ENCODE measurements around the gene AGAP1. TPM values are rescaled to one million over a fixed set of nuclear protein-coding genes. Genes with fewer than 3 reads are reported as not detected.

The AGAP1 gene
- total RNA-seq, 1 donor from 2014 or later, result 33.7 TPM

DNA sequence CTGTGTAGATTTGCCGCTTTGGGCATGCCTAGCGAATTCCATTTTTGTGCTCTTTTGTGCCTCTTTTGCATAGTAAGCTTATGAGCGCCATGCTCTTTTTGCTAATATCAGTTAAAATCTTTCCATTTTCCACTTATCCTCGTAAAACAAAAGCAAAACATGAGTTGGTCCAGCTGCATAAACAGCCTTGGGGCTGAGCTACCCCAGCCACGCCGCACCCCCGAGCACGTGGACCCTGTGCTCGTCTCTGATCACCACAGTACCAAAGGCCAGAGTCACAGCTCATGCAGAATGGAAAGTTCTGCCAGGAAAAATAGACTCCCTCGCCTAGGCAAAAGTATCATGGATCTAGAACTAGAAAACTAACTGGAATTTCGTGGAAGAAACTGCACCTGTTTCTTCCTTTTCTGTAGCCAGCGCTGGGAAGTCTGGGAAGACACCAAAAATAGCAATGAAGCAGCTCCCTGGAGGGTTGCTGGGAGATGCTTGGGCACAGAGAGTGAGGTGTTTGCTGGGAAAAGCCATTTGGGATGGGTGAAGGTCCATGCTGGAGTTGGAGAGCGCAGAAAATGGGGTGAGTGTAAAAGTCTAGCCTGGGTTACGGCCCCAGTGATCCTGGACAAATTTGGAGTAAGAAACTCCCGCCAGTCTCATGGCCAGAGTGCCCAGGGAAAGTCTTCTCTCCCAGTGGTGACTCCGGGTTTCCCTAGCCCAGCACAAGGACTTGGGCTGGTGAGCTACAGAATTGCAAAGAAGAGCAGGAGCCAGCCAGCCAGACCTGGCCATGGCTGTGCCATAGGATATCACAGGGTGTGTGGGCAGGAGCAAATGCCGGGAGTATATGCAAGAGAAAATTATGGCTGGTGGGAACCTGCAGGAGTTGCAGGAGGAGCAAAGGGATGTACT, 456.0 kb downstream of the AGAP1 start:
- TF ChIP-seq, protein P1, sequence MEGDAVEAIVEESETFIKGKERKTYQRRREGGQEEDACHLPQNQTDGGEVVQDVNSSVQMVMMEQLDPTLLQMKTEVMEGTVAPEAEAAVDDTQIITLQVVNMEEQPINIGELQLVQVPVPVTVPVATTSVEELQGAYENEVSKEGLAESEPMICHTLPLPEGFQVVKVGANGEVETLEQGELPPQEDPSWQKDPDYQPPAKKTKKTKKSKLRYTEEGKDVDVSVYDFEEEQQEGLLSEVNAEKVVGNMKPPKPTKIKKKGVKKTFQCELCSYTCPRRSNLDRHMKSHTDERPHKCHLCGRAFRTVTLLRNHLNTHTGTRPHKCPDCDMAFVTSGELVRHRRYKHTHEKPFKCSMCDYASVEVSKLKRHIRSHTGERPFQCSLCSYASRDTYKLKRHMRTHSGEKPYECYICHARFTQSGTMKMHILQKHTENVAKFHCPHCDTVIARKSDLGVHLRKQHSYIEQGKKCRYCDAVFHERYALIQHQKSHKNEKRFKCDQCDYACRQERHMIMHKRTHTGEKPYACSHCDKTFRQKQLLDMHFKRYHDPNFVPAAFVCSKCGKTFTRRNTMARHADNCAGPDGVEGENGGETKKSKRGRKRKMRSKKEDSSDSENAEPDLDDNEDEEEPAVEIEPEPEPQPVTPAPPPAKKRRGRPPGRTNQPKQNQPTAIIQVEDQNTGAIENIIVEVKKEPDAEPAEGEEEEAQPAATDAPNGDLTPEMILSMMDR (IDR thresholded peaks at IDR 0.05; ENCODE audit: insufficient read depth, low read length, poor library complexity, severe bottlenecking), result no peak
- Histone ChIP-seq H3K27me3 (ENCODE audit: control insufficient read depth, insufficient read depth, low read length) (no peaks in the 10 kb centered on the region), H3K4me3 (ENCODE audit: low read depth, low read length) (no peak overlapping the region), H3K36me3 (ENCODE audit: control insufficient read depth, insufficient read depth, low read length) (no peaks in the 10 kb centered on the region)
- no peak for DNase-seq (ENCODE audit: low read depth)

DNA sequence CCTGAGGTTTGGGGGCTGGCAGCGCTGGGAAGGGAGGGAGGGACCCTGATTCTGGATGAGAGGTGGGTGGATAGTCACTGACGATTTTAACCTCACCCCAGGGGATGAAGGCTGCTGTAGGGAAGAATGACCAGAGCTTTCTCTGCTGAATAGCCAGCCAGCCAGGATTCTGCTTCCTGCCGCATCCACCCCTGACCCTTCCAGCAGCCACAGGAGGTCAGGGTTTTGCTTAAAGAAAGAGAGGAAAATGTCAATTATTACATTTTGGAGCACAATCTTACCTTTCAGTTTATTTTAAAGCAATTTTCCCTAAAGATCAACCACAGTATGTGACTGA, 456.6 kb downstream of the AGAP1 start:
- no peak for DNase-seq (ENCODE audit: low read depth)

DNA sequence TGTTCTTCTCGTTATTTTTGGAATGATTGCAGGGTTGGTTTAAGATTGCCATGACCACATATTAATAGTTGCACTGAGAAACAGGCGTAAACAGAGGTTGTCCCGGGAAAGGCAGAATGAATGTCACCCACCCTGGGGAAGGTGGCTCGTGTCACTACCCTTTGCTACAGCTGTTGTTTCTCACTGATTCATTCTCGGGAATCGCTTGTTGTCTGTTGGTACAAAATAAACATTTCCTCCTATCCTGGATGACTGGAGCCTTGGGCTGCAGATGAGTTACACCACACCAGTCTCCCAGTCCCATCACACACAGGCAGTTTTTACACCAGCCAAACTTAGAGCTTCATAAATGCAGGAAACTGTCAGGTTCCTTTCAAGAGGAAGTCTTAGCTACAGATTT, 457.6 kb downstream of the AGAP1 start:
- no peak overlapping the region for H3K4me3 ChIP-seq (ENCODE audit: low read depth, low read length)
- no peak for DNase-seq (ENCODE audit: low read depth)
- no peaks in the 10 kb centered on the region for H3K27me3 ChIP-seq (ENCODE audit: control insufficient read depth, insufficient read depth, low read length)
- TF ChIP-seq, protein P1 (IDR thresholded peaks at IDR 0.05; ENCODE audit: insufficient read depth, low read length, poor library complexity, severe bottlenecking), result no peak
- H3K36me3 ChIP-seq (ENCODE audit: control insufficient read depth, insufficient read depth, low read length), result no peaks in the 10 kb centered on the region

More for the DNA sequence above, 456.6 kb downstream of the AGAP1 start:
- H3K36me3 ChIP-seq (ENCODE audit: control insufficient read depth, insufficient read depth, low read length), result no peaks in the 10 kb centered on the region
- no peak overlapping the region for H3K4me3 ChIP-seq (ENCODE audit: low read depth, low read length)
- TF ChIP-seq, protein P1 (IDR thresholded peaks at IDR 0.05; ENCODE audit: insufficient read depth, low read length, poor library complexity, severe bottlenecking), result no peak
- no peaks in the 10 kb centered on the region for H3K27me3 ChIP-seq (ENCODE audit: control insufficient read depth, insufficient read depth, low read length)

DNA sequence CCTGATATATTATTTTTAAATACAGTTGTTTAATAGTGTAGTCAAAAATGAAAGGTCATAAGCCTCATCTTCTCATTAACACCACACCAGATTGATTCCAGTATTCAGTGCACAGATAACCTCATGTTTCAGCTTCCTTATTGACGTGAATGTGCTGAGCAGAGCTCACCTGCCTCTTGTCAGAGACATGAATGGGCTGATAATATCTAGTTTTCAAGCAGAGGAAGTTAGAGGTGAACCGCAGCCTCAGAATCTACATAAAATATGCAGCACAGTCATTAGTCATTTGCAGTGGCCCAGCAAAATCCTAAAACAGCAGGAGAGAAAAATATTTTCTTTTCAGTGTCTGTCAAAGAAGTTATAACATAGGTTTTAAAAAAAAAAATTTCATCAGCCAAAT, 458.1 kb downstream of the AGAP1 start:
- Histone ChIP-seq H3K4me3 (ENCODE audit: low read depth, low read length) (no peak overlapping the region), H3K27me3 (ENCODE audit: control insufficient read depth, insufficient read depth, low read length) (no peaks in the 10 kb centered on the region), H3K36me3 (ENCODE audit: control insufficient read depth, insufficient read depth, low read length) (no peaks in the 10 kb centered on the region)
- TF ChIP-seq, protein P1 (IDR thresholded peaks at IDR 0.05; ENCODE audit: insufficient read depth, low read length, poor library complexity, severe bottlenecking), result no peak
- DNase-seq (ENCODE audit: low read depth), result no peak

DNA sequence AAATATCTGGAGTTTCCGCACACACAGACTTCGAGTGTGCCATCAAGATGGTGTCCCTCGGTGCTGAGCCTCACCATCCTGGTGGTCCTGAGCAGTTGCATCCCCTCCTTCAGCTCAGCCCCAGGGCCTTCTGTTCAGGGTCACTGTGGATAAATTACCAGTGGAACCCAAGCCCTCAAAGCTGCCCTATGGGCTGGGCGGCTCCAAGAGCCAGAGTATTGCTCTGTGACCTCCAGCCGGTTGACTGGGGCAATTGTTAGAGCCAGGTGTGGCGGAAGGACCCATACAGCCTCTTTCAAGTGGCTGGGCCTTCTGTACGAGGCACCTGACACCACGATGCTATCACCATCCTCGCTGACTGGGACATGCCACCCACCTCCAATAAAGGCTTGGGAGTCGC, 458.9 kb downstream of the AGAP1 start:
- H3K4me3 ChIP-seq (ENCODE audit: low read depth, low read length), result no peak overlapping the region
- no peaks in the 10 kb centered on the region for H3K36me3 ChIP-seq (ENCODE audit: control insufficient read depth, insufficient read depth, low read length)
- H3K27me3 ChIP-seq (ENCODE audit: control insufficient read depth, insufficient read depth, low read length), result no peaks in the 10 kb centered on the region
- TF ChIP-seq, protein P1 (IDR thresholded peaks at IDR 0.05; ENCODE audit: insufficient read depth, low read length, poor library complexity, severe bottlenecking), result no peak
- DNase-seq (ENCODE audit: low read depth), result no peak

DNA sequence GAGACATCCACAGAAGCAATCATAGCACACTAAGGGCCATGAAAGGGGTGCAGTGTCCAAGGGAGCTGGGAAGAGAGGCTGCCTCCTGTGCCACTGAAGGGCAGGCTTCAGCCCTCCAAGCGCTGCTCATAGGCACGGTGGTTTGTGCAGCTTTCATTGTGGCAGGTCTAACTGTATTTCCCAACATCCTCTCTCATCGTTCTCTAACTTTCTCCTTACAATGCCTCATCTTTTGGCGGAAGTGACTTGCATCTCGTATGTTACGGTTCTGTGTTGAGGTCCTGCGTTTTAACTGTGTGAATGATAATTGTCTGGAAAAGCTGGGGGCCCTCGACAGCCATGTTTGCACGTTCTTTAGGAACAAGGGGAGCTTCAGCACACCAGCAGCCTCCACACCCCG, 460.4 kb downstream of the AGAP1 start:
- TF ChIP-seq, protein P1 (IDR thresholded peaks at IDR 0.05; ENCODE audit: insufficient read depth, low read length, poor library complexity, severe bottlenecking), result no peak
- Histone ChIP-seq H3K4me3 (ENCODE audit: low read depth, low read length) (no peak overlapping the region), H3K27me3 (ENCODE audit: control insufficient read depth, insufficient read depth, low read length) (no peaks in the 10 kb centered on the region), H3K36me3 (ENCODE audit: control insufficient read depth, insufficient read depth, low read length) (no peaks in the 10 kb centered on the region)
- no peak for DNase-seq (ENCODE audit: low read depth)
